Adrenal gland (tissue), 12 donors: ENCODE data around the gene RASSF8. TPM values are rescaled to one million over a fixed set of nuclear protein-coding genes. Genes with fewer than 3 reads are reported as not detected.

ENCODE experiments used
- DNase-seq, 7 donors: peaks; one replicate each; pipeline ENCODE4 v3.0.0-alpha.2; 2019 to 2020
- H3K27ac ChIP-seq, 5 donors: fragments of 200-600 bp; sonication (generic) in 4 of 5; 1 replicate in 3 of 5; 2 replicates in 2 of 5; pipeline versions ENCODE4 v1.5.1 to v1.8.0; 2016 to 2020; ENCODE audit warnings: mild to moderate bottlenecking in 1 of 5
- H3K27me3 ChIP-seq: fragments of 200-600 bp; 2 replicates; pipeline ENCODE4 v1.8.0; 2021
- H3K36me3 ChIP-seq, 2 donors: fragments of 200-600 bp; replicated peaks in 1 of 2; 1 replicate in 1 of 2; 2 replicates in 1 of 2; pipeline versions ENCODE4 v1.5.1 to v1.8.0; 2018 to 2022
- H3K4me1 ChIP-seq, 2 donors: fragments of 200-600 bp; replicated peaks in 1 of 2; 1 replicate in 1 of 2; 2 replicates in 1 of 2; pipeline versions ENCODE4 v1.5.1 to v1.8.0; 2018 to 2021
- H3K4me3 ChIP-seq, 4 donors: fragments of 200-600 bp; sonication (generic) in 3 of 4; one replicate each; pipeline ENCODE4 v1.5.1; 2016 to 2018
- H3K9me3 ChIP-seq, 3 donors: fragments of 200-600 bp; sonication (generic) in 1 of 3; replicated peaks in 1 of 3; 1 replicate in 2 of 3; 2 replicates in 1 of 3; pipeline versions ENCODE4 v1.5.1 to v1.8.0; 2016 to 2021
- POLR2A ChIP-seq, 2 donors: fragments of 450-650 bp; IDR thresholded peaks; one replicate each; pipeline ENCODE4 v1.6.1; 2017; ENCODE audit warnings: antibody characterized with exemption in 2 of 2, mild to moderate bottlenecking in 2 of 2, moderate library complexity in 1 of 2
- WGBS, 4 donors: extraction: QIAGEN DNeasy Blood & Tissue Kit in 2 of 4; methylation state at CpG; one replicate each; pipeline versions ENCODE4 v1.1.5 to v1.1.7; 2013 to 2017; 5-methylcytosine and 5-hydroxymethylcytosine counted together
- intact Hi-C, 2 donors: fragments of 100-400 bp; cut with DNase I; formaldehyde crosslinking; loops; one replicate each; pipeline versions ENCODE4 v1.14.1 to v1.15.0; 2022 to 2023
- polyA plus RNA-seq, 3 donors: library from polyadenylated mRNA; stranded (reverse); fragments of 200-250 nt in 2 of 3; fragments of 350-450 nt in 1 of 3; fragmentation: Illumina TruSeq in 1 of 3; extraction: RNeasy Lipid Tissue Mini Kit (QIAGEN cat#74804) in 1 of 3; gene quantifications; one replicate each; pipeline ENCODE4 v1.2.3, GENCODE V29; 2013 to 2014
- total RNA-seq, 9 donors: library from RNA; depleted of rRNA in 4 of 9; stranded (reverse); fragments of >200 nt in 4 of 9; fragments of 120-200 nt in 1 of 9; fragmentation: NEBNext Ultra II Directional in 1 of 9; extraction: Animal tissue kit (Norgen Biotek cat#: 25700) in 1 of 9; gene quantifications; one replicate each; pipeline versions ENCODE4 v1.1.0 to v1.2.4, GENCODE V29; 2013 to 2023
- TF ChIP-seq, protein P1 (sequence below), 6 experiments: fragments of 450-650 bp in 4 of 6; fragments of 200-600 bp in 2 of 6; sonication (generic) in 1 of 6; IDR thresholded peaks; 1 replicate in 5 of 6; 2 replicates in 1 of 6; pipeline versions ENCODE4 v1.5.1 to v1.8.0; 2016 to 2021; ENCODE audit warnings: antibody characterized with exemption in 6 of 6, mild to moderate bottlenecking in 2 of 6, moderate library complexity in 1 of 6
- donor health status: healthy with polysubstance abuse.
- donor health status: Bipolar disorder and iron deficiency.
- donor health status: DM: yes; HTN: yes; CAD: no.
- donor health status: DM: no; HTN: no; CAD: no.
- donor health status: DM: no; HTN: no; CAD: no.
- donor health status: DM: yes; HTN: yes; CAD: no.

The RASSF8 gene
- total and polyA plus RNA-seq, 12 donors: 6.5 to 85.7 (median 43.9) TPM

DNA sequence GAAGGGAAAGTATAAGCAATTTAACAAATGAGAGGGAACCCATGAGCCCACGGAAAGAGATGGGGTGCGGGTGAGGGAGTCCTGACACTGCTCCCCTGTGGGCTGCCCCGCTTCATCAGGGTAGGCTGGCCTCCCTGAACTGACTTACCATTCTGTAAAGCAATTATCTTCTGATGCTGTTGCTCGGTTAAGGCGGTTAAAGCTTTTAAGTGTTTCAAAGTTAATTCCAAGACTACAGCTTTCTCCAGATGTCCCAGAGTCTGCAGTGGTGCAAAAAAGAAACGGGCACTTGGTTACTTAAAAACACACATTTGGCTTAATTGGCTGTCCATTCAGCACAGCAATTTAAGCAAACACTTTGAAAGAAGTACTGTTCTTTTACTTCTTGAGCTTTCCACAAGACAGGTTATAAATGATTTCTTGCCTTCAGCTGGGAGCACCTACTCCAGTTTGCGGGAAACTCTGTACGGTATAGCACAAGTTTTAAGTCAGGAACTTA, 165.0 kb downstream of the RASSF8 start:
- peak overlapping the region in 3 of 4 donors; percentile 6 to 74 (median 50) for H3K4me3 ChIP-seq
- H3K36me3 ChIP-seq: no peaks in the 10 kb centered on the region
- TF ChIP-seq POLR2A (IDR thresholded peaks at IDR 0.05): no peak
- TF ChIP-seq, protein P1, sequence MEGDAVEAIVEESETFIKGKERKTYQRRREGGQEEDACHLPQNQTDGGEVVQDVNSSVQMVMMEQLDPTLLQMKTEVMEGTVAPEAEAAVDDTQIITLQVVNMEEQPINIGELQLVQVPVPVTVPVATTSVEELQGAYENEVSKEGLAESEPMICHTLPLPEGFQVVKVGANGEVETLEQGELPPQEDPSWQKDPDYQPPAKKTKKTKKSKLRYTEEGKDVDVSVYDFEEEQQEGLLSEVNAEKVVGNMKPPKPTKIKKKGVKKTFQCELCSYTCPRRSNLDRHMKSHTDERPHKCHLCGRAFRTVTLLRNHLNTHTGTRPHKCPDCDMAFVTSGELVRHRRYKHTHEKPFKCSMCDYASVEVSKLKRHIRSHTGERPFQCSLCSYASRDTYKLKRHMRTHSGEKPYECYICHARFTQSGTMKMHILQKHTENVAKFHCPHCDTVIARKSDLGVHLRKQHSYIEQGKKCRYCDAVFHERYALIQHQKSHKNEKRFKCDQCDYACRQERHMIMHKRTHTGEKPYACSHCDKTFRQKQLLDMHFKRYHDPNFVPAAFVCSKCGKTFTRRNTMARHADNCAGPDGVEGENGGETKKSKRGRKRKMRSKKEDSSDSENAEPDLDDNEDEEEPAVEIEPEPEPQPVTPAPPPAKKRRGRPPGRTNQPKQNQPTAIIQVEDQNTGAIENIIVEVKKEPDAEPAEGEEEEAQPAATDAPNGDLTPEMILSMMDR (IDR thresholded peaks at IDR 0.05): no peak
- H3K9me3 ChIP-seq: no peaks in the 10 kb centered on the region
- no peaks in the 10 kb centered on the region for H3K27me3 ChIP-seq
- no peak for DNase-seq
- intact Hi-C loops: loop anchor here in 1 of 2 donors (10.0 kb wide), 1 partner anchor 151 kb away; no protein-coding TSS in a partner anchor
- peaks cover 8 to 28% of the 10 kb centered on the region in 2 donors for H3K4me1 ChIP-seq
- WGBS, 4 donors: 13 to 18% (median 15%) methylated on average over 8 of the region's 8 CpGs
- peak overlapping the region; percentile 37 to 99 (median 94) for H3K27ac ChIP-seq

GRCh38 chr12:26124446-26125399, 166.2 kb downstream of the RASSF8 start, which contains the start of gene BHLHE41:
Gene BHLHE41, minus strand, starts transcription at chr12:26125037. Its CDS starts 258 bp downstream, at chr12:26124779.
- peak within 1 kb of the TSS; percentile 26 to 81 (median 54) for H3K4me3 ChIP-seq
- no peaks in the 10 kb centered on the region for H3K36me3 ChIP-seq
- no peaks in the 10 kb centered on the region for H3K9me3 ChIP-seq
- peak; percentile 71 to 91 (median 86) for DNase-seq
- peaks cover 8 to 22% of the 10 kb centered on the region in 2 donors for H3K4me1 ChIP-seq
- intact Hi-C loops: loop anchor here in 1 of 2 donors (10.0 kb wide), 1 partner anchor 150 kb away; no protein-coding TSS in a partner anchor
- 0 to 1% (median 1%) methylated on average over 25 to 53 of the region's 54 CpGs for WGBS, 4 donors
- TF ChIP-seq POLR2A (IDR thresholded peaks at IDR 0.05): peak; percentile 61 to 94
- TF ChIP-seq, protein P1 (IDR thresholded peaks at IDR 0.05): no peak
- H3K27me3 ChIP-seq: no peaks in the 10 kb centered on the region
- peak within 1 kb of the TSS; percentile 82 to 99 (median 94) for H3K27ac ChIP-seq

DNA sequence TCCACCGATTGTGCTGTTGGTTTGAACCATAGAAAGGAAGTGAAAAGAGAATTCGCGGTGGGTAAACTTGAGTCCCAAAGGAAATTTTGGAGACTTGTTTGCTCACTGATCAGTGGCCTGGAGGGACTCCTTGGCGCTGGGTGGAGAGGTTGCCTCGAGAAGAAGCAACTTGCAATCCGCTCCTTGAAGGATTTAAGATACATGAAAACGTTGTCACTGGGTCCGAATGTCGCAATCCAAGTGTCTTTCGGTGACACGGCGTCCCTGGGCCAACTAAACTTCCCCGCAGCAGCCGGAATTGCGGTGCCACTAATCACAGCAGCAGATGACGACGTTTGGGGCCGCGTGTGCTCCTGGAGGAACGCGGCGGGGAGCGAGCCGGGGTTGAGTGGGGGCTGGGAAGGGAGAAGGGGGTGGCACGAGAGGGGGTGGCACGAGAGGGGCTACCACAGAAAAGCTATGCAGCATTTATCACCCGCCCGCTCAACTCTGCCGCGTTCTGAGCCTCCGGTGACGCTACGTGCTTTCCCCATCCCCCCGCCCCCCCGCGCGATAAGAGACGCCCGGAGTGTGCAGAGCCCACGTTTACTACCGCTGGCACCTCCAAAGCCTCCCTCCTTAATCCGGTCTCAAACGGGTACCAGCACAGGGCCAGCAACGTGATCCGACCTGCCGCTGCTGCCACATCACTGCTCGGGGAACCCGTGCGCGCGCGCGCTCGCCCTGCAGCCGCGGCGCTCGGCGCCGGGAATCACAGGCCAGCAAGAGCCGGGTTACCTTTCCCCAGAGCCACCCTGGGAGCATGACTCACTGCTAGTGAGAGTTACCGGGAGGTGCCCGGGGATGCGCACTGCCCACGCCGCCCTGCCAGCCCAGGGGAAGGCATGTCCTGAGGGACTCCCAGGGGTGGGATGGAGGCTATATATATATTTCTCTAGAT, 167.2 kb downstream of the RASSF8 start:
- Histone ChIP-seq H3K27ac (peak overlapping the region; percentile 82 to 99 (median 94)), H3K4me3 (peak overlapping the region; percentile 26 to 81 (median 54)), H3K36me3 (no peaks in the 10 kb centered on the region), H3K9me3 (no peaks in the 10 kb centered on the region), H3K27me3 (no peaks in the 10 kb centered on the region), H3K4me1 (peaks cover 8 to 17% of the 10 kb centered on the region in 2 donors)
- peak; percentile 86 to 88 for TF ChIP-seq POLR2A (IDR thresholded peaks at IDR 0.05)
- TF ChIP-seq, protein P1 (IDR thresholded peaks at IDR 0.05): no peak
- peak; percentile 84 to 95 (median 90) for DNase-seq
- intact Hi-C loops: loop anchor here in 1 of 2 donors (10.0 kb wide), 1 partner anchor 149 kb away; no protein-coding TSS in a partner anchor
- WGBS, 4 donors: 0 to 1% (median 1%) methylated on average over 24 to 66 of the region's 66 CpGs
